G401 (cell line): ENCODE measurements around the gene PIGU. TPM values are rescaled to one million over a fixed set of nuclear protein-coding genes. Genes with fewer than 3 reads are reported as not detected.

Experiments used
- DNase-seq: peaks from one replicate; pipeline ENCODE4 v3.0.0-alpha.2; 2015; ENCODE audit warnings: low spot score
- in situ Hi-C: cut with HindIII; loops from 2 replicates; pipeline ENCODE4 v1.10.0; 2016; ENCODE audit warnings: low sequenced_read_pairs, mixed read lengths
- total RNA-seq: library from RNA; depleted of rRNA; stranded (reverse); fragments of >200 nt; shearing (Covaris generic); gene quantifications from 2 replicates; pipeline ENCODE4 v1.2.3, GENCODE V29; 2014

Gene PIGU
- total RNA-seq, 1 experiment from 2014 or later, result 11.8 TPM

GRCh38 chr20:34567892-34568865 lies 108.7 kb downstream of the PIGU start:
- in situ Hi-C loops, result no loop called here
- no peak for DNase-seq

- DNase-seq, result no peak
- in situ Hi-C loops, result no loop called here
Measured at GRCh38 chr20:34566978-34567891, 109.7 kb downstream of the PIGU start.

- no peak for DNase-seq
- in situ Hi-C loops, result no loop called here
Measured at GRCh38 chr20:34564833-34565232, 112.1 kb downstream of the PIGU start.

GRCh38 chr20:34562641-34563040 lies 114.3 kb downstream of the PIGU start:
- no peak for DNase-seq
- in situ Hi-C loops, result no loop called here

GRCh38 chr20:34561661-34562060 lies 115.2 kb downstream of the PIGU start:
- no peak for DNase-seq
- in situ Hi-C loops, result no loop called here

GRCh38 chr20:34560614-34561013 lies 116.3 kb downstream of the PIGU start:
- in situ Hi-C loops, result no loop called here
- DNase-seq, result no peak

- in situ Hi-C loops, result no loop called here
- no peak for DNase-seq
Measured at GRCh38 chr20:34560141-34560523, 116.8 kb downstream of the PIGU start.

- DNase-seq, result no peak
- in situ Hi-C loops, result no loop called here
Measured at GRCh38 chr20:34559311-34560140, 117.4 kb downstream of the PIGU start.

GRCh38 chr20:34558320-34559218 lies 118.3 kb downstream of the PIGU start, which contains the start of gene MAP1LC3A:
Gene MAP1LC3A (plus strand): TSS chr20:34558718. CDS start chr20:34558869, 151 bp downstream.
- peak; percentile 97 for DNase-seq
- in situ Hi-C loops, result no loop called here

- peak; percentile 69 for DNase-seq
- in situ Hi-C loops, result no loop called here
Measured at GRCh38 chr20:34557936-34558319, 119.0 kb downstream of the PIGU start.

GRCh38 chr20:34553366-34553867 lies 123.5 kb downstream of the PIGU start:
- DNase-seq, result peak; percentile 29
- in situ Hi-C loops, result no loop called here

GRCh38 chr20:34552569-34552968 lies 124.3 kb downstream of the PIGU start:
- in situ Hi-C loops, result no loop called here
- DNase-seq, result no peak

- DNase-seq, result no peak
- in situ Hi-C loops, result no loop called here
Measured at GRCh38 chr20:34549929-34550305, 127.0 kb downstream of the PIGU start.

GRCh38 chr20:34549291-34549928 lies 127.5 kb downstream of the PIGU start:
- in situ Hi-C loops, result no loop called here
- DNase-seq, result no peak

GRCh38 chr20:34547844-34548613 lies 128.9 kb downstream of the PIGU start:
- no peak for DNase-seq
- in situ Hi-C loops, result no loop called here

GRCh38 chr20:34546751-34547181 lies 130.1 kb downstream of the PIGU start:
- peak; percentile 87 for DNase-seq
- in situ Hi-C loops, result no loop called here
